IPS-18a (cell line): ENCODE data around the gene LARGE1.

Experiments
- H3K27ac ChIP-seq: one replicate; pipeline ENCODE4 v1.5.1; 2013; ENCODE audit warnings: low read length
- H3K27me3 ChIP-seq: one replicate; pipeline ENCODE4 v1.6.1; 2013; ENCODE audit warnings: mild to moderate bottlenecking, low read length; ENCODE audit not compliant: control insufficient read depth, insufficient read depth
- H3K36me3 ChIP-seq: one replicate; pipeline ENCODE4 v1.6.1; 2013; ENCODE audit warnings: low read depth, low read length; ENCODE audit not compliant: control insufficient read depth
- H3K4me1 ChIP-seq: one replicate; pipeline ENCODE4 v1.6.1; 2013; ENCODE audit warnings: low read depth, low read length; ENCODE audit not compliant: control insufficient read depth
- H3K4me3 ChIP-seq: one replicate; pipeline ENCODE4 v1.5.1; 2013; ENCODE audit warnings: low read length
- H3K9ac ChIP-seq: one replicate; pipeline ENCODE4 v1.6.1; 2013; ENCODE audit warnings: mild to moderate bottlenecking, low read length, moderate library complexity
- H3K9me3 ChIP-seq: one replicate; pipeline ENCODE4 v1.6.1; 2013; ENCODE audit warnings: low read depth, low read length; ENCODE audit not compliant: control insufficient read depth

LARGE1 gene

GRCh38 chr22:33329398-33329797, 590.9 kb downstream of the LARGE1 start:
- no peaks in the 10 kb centered on the region for H3K9me3 ChIP-seq
- peaks cover 7% of the 10 kb centered on the region for H3K4me1 ChIP-seq
- no peaks in the 10 kb centered on the region for H3K27me3 ChIP-seq
- no peak overlapping the region for H3K27ac ChIP-seq
- no peaks in the 10 kb centered on the region for H3K36me3 ChIP-seq
- H3K9ac ChIP-seq = no peak overlapping the region
- no peak overlapping the region for H3K4me3 ChIP-seq

GRCh38 chr22:33328789-33329296, 591.4 kb downstream of the LARGE1 start:
- Histone ChIP-seq H3K4me1 (peaks cover 7% of the 10 kb centered on the region), H3K36me3 (no peaks in the 10 kb centered on the region), H3K27me3 (no peaks in the 10 kb centered on the region), H3K4me3 (no peak overlapping the region), H3K9ac (no peak overlapping the region), H3K27ac (no peak overlapping the region), H3K9me3 (no peaks in the 10 kb centered on the region)

- no peaks in the 10 kb centered on the region for H3K27me3 ChIP-seq
- H3K9me3 ChIP-seq = no peaks in the 10 kb centered on the region
- H3K36me3 ChIP-seq = no peaks in the 10 kb centered on the region
- H3K4me3 ChIP-seq = no peak overlapping the region
- no peak overlapping the region for H3K9ac ChIP-seq
- no peak overlapping the region for H3K27ac ChIP-seq
- H3K4me1 ChIP-seq = peaks cover 7% of the 10 kb centered on the region
These were observed 592.9 kb downstream of the LARGE1 start for GRCh38 chr22:33327348-33327860.

- Histone ChIP-seq H3K36me3 (no peaks in the 10 kb centered on the region), H3K4me1 (peaks cover 7% of the 10 kb centered on the region), H3K9me3 (no peaks in the 10 kb centered on the region), H3K27me3 (no peaks in the 10 kb centered on the region), H3K27ac (no peak overlapping the region), H3K9ac (no peak overlapping the region), H3K4me3 (no peak overlapping the region)
These were observed 593.6 kb downstream of the LARGE1 start for GRCh38 chr22:33326540-33327295.

GRCh38 chr22:33325232-33326004, 594.9 kb downstream of the LARGE1 start:
- Histone ChIP-seq H3K9me3 (no peaks in the 10 kb centered on the region), H3K9ac (no peak overlapping the region), H3K27me3 (no peaks in the 10 kb centered on the region), H3K27ac (no peak overlapping the region), H3K4me1 (peaks cover 1% of the 10 kb centered on the region), H3K36me3 (no peaks in the 10 kb centered on the region), H3K4me3 (no peak overlapping the region)

GRCh38 chr22:33324228-33324627, 596.0 kb downstream of the LARGE1 start:
- H3K36me3 ChIP-seq = no peaks in the 10 kb centered on the region
- H3K4me3 ChIP-seq = no peak overlapping the region
- H3K9me3 ChIP-seq = no peaks in the 10 kb centered on the region
- no peak overlapping the region for H3K9ac ChIP-seq
- H3K4me1 ChIP-seq = no peaks in the 10 kb centered on the region
- H3K27me3 ChIP-seq = no peaks in the 10 kb centered on the region
- H3K27ac ChIP-seq = no peak overlapping the region

GRCh38 chr22:33321466-33321865, 598.8 kb downstream of the LARGE1 start:
- H3K27me3 ChIP-seq = no peaks in the 10 kb centered on the region
- H3K9me3 ChIP-seq = no peaks in the 10 kb centered on the region
- no peak overlapping the region for H3K9ac ChIP-seq
- H3K4me3 ChIP-seq = no peak overlapping the region
- H3K27ac ChIP-seq = no peak overlapping the region
- no peaks in the 10 kb centered on the region for H3K36me3 ChIP-seq
- no peaks in the 10 kb centered on the region for H3K4me1 ChIP-seq

- no peak overlapping the region for H3K4me3 ChIP-seq
- H3K9me3 ChIP-seq = no peaks in the 10 kb centered on the region
- H3K27ac ChIP-seq = no peak overlapping the region
- no peaks in the 10 kb centered on the region for H3K4me1 ChIP-seq
- no peaks in the 10 kb centered on the region for H3K27me3 ChIP-seq
- peaks cover 6% of the 10 kb centered on the region for H3K36me3 ChIP-seq
- no peak overlapping the region for H3K9ac ChIP-seq
These were observed 604.3 kb downstream of the LARGE1 start for GRCh38 chr22:33315954-33316353.

GRCh38 chr22:33315117-33315516, 605.2 kb downstream of the LARGE1 start:
- Histone ChIP-seq H3K9ac (no peak overlapping the region), H3K4me3 (no peak overlapping the region), H3K36me3 (peaks cover 6% of the 10 kb centered on the region), H3K9me3 (no peaks in the 10 kb centered on the region), H3K27me3 (no peaks in the 10 kb centered on the region), H3K4me1 (no peaks in the 10 kb centered on the region), H3K27ac (no peak overlapping the region)

GRCh38 chr22:33314316-33314715, 606.0 kb downstream of the LARGE1 start:
- peaks cover 6% of the 10 kb centered on the region for H3K36me3 ChIP-seq
- no peak overlapping the region for H3K27ac ChIP-seq
- H3K27me3 ChIP-seq = no peaks in the 10 kb centered on the region
- H3K9me3 ChIP-seq = no peaks in the 10 kb centered on the region
- no peaks in the 10 kb centered on the region for H3K4me1 ChIP-seq
- no peak overlapping the region for H3K4me3 ChIP-seq
- H3K9ac ChIP-seq = no peak overlapping the region

- H3K27ac ChIP-seq = no peak overlapping the region
- peaks cover 9% of the 10 kb centered on the region for H3K36me3 ChIP-seq
- peaks cover 5% of the 10 kb centered on the region for H3K4me1 ChIP-seq
- H3K9ac ChIP-seq = no peak overlapping the region
- no peak overlapping the region for H3K4me3 ChIP-seq
- no peaks in the 10 kb centered on the region for H3K9me3 ChIP-seq
- no peaks in the 10 kb centered on the region for H3K27me3 ChIP-seq
These were observed 617.2 kb downstream of the LARGE1 start for GRCh38 chr22:33303099-33303498.
